AG10803 (cell line): ENCODE data around the gene ADD3.

ENCODE experiments used
- DNase-seq: peaks from one replicate; pipeline ENCODE4 v3.0.0; 2010; ENCODE audit warnings: low read depth
- H3K4me3 ChIP-seq: 2 replicates; pipeline ENCODE4 v1.5.1; 2011; ENCODE audit warnings: mild to moderate bottlenecking, low read length, control low read depth
- CTCF ChIP-seq: conservative IDR thresholded peaks from 2 replicates; pipeline ENCODE4 v1.5.1; 2011; ENCODE audit warnings: mild to moderate bottlenecking, low read length, control low read depth, inconsistent platforms

Gene ADD3

GRCh38 chr10:110163192-110163773 is 155.5 kb downstream of the ADD3 start:
- no peak for TF ChIP-seq CTCF
- no peak overlapping the region for H3K4me3 ChIP-seq
- no peak for DNase-seq

GRCh38 chr10:110163841-110164240 is 156.1 kb downstream of the ADD3 start:
- TF ChIP-seq CTCF = no peak
- DNase-seq = no peak
- H3K4me3 ChIP-seq = no peak overlapping the region

GRCh38 chr10:110165239-110165638 is 157.5 kb downstream of the ADD3 start:
- DNase-seq = no peak
- no peak for TF ChIP-seq CTCF
- no peak overlapping the region for H3K4me3 ChIP-seq

GRCh38 chr10:110167149-110167548 is 159.4 kb downstream of the ADD3 start:
- TF ChIP-seq CTCF = no peak
- DNase-seq = no peak
- no peak overlapping the region for H3K4me3 ChIP-seq

GRCh38 chr10:110168601-110169481 is 161.1 kb downstream of the ADD3 start:
- no peak overlapping the region for H3K4me3 ChIP-seq
- TF ChIP-seq CTCF = no peak
- no peak for DNase-seq

- no peak overlapping the region for H3K4me3 ChIP-seq
- no peak for TF ChIP-seq CTCF
- no peak for DNase-seq
These were observed 161.8 kb downstream of the ADD3 start for GRCh38 chr10:110169586-110169985.
